DND-41 (cell line): ENCODE results near the gene CLDN10.
"Not testable (repeated sequence)": the region's sequence is repeated elsewhere in the genome, so short reads cannot be mapped to it uniquely, and the experiment has no call there.

Experiments used
- ATAC-seq: fragments of 200-7000 bp; cut with Tn5 transposase; 3 replicates; pipeline ENCODE4 v1.9.1; 2021; ENCODE audit warnings: low read depth; ENCODE audit not compliant: insufficient read depth
- DNase-seq: peaks from one replicate; pipeline ENCODE4 v3.0.0-alpha.2; 2020
- H2AFZ ChIP-seq: 2 replicates; pipeline ENCODE4 v1.6.0; 2012; ENCODE audit warnings: low read depth, low read length
- H3K27ac ChIP-seq: 2 replicates; pipeline ENCODE4 v1.5.1; 2012; ENCODE audit warnings: low read length, inconsistent platforms
- H3K27me3 ChIP-seq: fragments of 200-600 bp; sonication (generic); 2 replicates; pipeline ENCODE4 v1.6.0; 2012; ENCODE audit warnings: low read length, mild to moderate bottlenecking, inconsistent platforms; ENCODE audit not compliant: insufficient read depth, poor library complexity
- H3K36me3 ChIP-seq: 2 replicates; pipeline ENCODE4 v1.5.1; 2012; ENCODE audit warnings: low read length, inconsistent platforms; ENCODE audit not compliant: insufficient read depth
- H3K4me1 ChIP-seq: 2 replicates; pipeline ENCODE4 v1.5.1; 2012; ENCODE audit warnings: mild to moderate bottlenecking, low read length; ENCODE audit not compliant: insufficient read depth
- H3K4me2 ChIP-seq: 2 replicates; pipeline ENCODE4 v1.6.0; 2012; ENCODE audit warnings: mild to moderate bottlenecking, moderate library complexity, low read length, inconsistent platforms; ENCODE audit not compliant: insufficient read depth
- H3K4me3 ChIP-seq, 2 experiments: fragments of 200-600 bp in 1 of 2; shearing (Covaris generic) in 1 of 2; 2 replicates each; pipeline ENCODE4 v1.5.1; 2012 to 2016; ENCODE audit warnings: inconsistent platforms in 2 of 2, low read length in 2 of 2, mild to moderate bottlenecking in 2 of 2, low read depth in 1 of 2, moderate library complexity in 1 of 2
- H3K79me2 ChIP-seq: 2 replicates; pipeline ENCODE4 v1.6.0; 2012; ENCODE audit warnings: low read length, inconsistent platforms; ENCODE audit not compliant: insufficient read depth
- H3K9ac ChIP-seq: 2 replicates; pipeline ENCODE4 v1.6.0; 2012; ENCODE audit warnings: low read depth, mild to moderate bottlenecking, inconsistent platforms, low read length, moderate library complexity
- H3K9me3 ChIP-seq: 2 replicates; pipeline ENCODE4 v1.5.1; 2012; ENCODE audit warnings: low read length, moderate library complexity, mild to moderate bottlenecking, inconsistent platforms; ENCODE audit not compliant: insufficient read depth, severe bottlenecking
- H4K20me1 ChIP-seq: 2 replicates; pipeline ENCODE4 v1.6.0; 2012; ENCODE audit warnings: low read length; ENCODE audit not compliant: insufficient read depth
- CTCF ChIP-seq: IDR thresholded peaks from 2 replicates; pipeline ENCODE4 v1.5.1; 2012; ENCODE audit warnings: borderline replicate concordance, low read length, moderate library complexity, mild to moderate bottlenecking; ENCODE audit not compliant: poor library complexity, severe bottlenecking; ENCODE audit errors: extremely low read depth
- EZH2 ChIP-seq: IDR thresholded peaks from 3 replicates; pipeline ENCODE4 v1.6.1; 2012; ENCODE audit warnings: borderline replicate concordance, low read depth, mild to moderate bottlenecking, moderate library complexity, low read length, inconsistent platforms; ENCODE audit not compliant: severe bottlenecking

The CLDN10 gene

GRCh38 chr13:95559100-95559499 lies 6.6 kb downstream of the CLDN10 start:
- Histone ChIP-seq H3K36me3 (no peaks in the 10 kb centered on the region), H3K4me2 (no peak overlapping the region), H3K9ac (no peak overlapping the region), H4K20me1 (no peaks in the 10 kb centered on the region), H3K4me3 (no peak overlapping the region), H3K4me1 (no peaks in the 10 kb centered on the region), H3K27ac (no peak overlapping the region), H3K79me2 (no peaks in the 10 kb centered on the region), H3K9me3 (no peaks in the 10 kb centered on the region), H2AFZ (no peak overlapping the region), H3K27me3 (no peaks in the 10 kb centered on the region)
- ATAC-seq (no peak), DNase-seq (no peak)
- no peak for TF ChIP-seq EZH2
- TF ChIP-seq CTCF = no peak

GRCh38 chr13:95560387-95560786 lies 7.9 kb downstream of the CLDN10 start:
- no peak overlapping the region for H3K27ac ChIP-seq
- TF ChIP-seq CTCF (no peak), EZH2 (no peak)
- no peaks in the 10 kb centered on the region for H4K20me1 ChIP-seq
- H3K9me3 ChIP-seq = no peaks in the 10 kb centered on the region
- no peak overlapping the region for H3K4me3 ChIP-seq
- ATAC-seq = no peak
- H3K9ac ChIP-seq = no peak overlapping the region
- no peak for DNase-seq
- no peak overlapping the region for H2AFZ ChIP-seq
- H3K4me1 ChIP-seq = no peaks in the 10 kb centered on the region
- no peaks in the 10 kb centered on the region for H3K79me2 ChIP-seq
- no peak overlapping the region for H3K4me2 ChIP-seq
- no peaks in the 10 kb centered on the region for H3K36me3 ChIP-seq
- H3K27me3 ChIP-seq = no peaks in the 10 kb centered on the region

- no peak overlapping the region for H3K9ac ChIP-seq
- H3K4me1 ChIP-seq = no peaks in the 10 kb centered on the region
- H3K79me2 ChIP-seq = no peaks in the 10 kb centered on the region
- DNase-seq = no peak
- no peaks in the 10 kb centered on the region for H3K9me3 ChIP-seq
- no peak overlapping the region for H2AFZ ChIP-seq
- H3K27ac ChIP-seq = no peak overlapping the region
- H3K4me3 ChIP-seq = no peak overlapping the region
- no peaks in the 10 kb centered on the region for H4K20me1 ChIP-seq
- H3K36me3 ChIP-seq = no peaks in the 10 kb centered on the region
- no peak overlapping the region for H3K4me2 ChIP-seq
- no peak for TF ChIP-seq CTCF
- no peak for TF ChIP-seq EZH2
- no peaks in the 10 kb centered on the region for H3K27me3 ChIP-seq
- ATAC-seq = no peak
Measured at GRCh38 chr13:95564091-95564490, 11.6 kb downstream of the CLDN10 start.

- H4K20me1 ChIP-seq = no peaks in the 10 kb centered on the region
- H3K4me3 ChIP-seq = no peak overlapping the region
- no peaks in the 10 kb centered on the region for H3K9me3 ChIP-seq
- no peaks in the 10 kb centered on the region for H3K27me3 ChIP-seq
- DNase-seq (no peak), ATAC-seq (no peak)
- TF ChIP-seq CTCF = no peak
- no peak for TF ChIP-seq EZH2
- no peak overlapping the region for H3K27ac ChIP-seq
- H3K4me1 ChIP-seq = no peaks in the 10 kb centered on the region
- H3K79me2 ChIP-seq = no peaks in the 10 kb centered on the region
- H2AFZ ChIP-seq = no peak overlapping the region
- no peak overlapping the region for H3K4me2 ChIP-seq
- H3K36me3 ChIP-seq = no peaks in the 10 kb centered on the region
- H3K9ac ChIP-seq = no peak overlapping the region
Measured at GRCh38 chr13:95564733-95565291, 12.3 kb downstream of the CLDN10 start.

DNA sequence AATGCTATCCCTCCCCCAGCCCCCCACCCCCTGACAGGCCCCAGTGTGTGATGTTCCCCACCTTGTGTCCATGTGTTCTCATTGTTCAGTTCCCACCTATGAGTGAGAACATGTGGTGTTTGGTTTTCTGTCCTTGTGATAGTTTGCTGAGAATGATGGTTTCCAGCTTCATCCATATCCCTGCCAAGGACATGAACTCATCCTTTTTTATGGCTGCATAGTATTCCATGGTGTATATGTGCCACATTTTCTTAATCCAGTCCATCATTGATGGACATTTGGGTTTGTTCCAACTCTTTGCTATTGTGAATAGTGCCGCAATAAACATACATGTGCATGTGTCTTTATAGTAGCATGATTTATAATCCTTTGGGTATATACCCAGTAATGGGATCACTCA lies 13.2 kb downstream of the CLDN10 start:
- H3K4me2 ChIP-seq, H3K27me3 ChIP-seq, H3K27ac ChIP-seq, H3K79me2 ChIP-seq, H3K9me3 ChIP-seq, H2AFZ ChIP-seq, H4K20me1 ChIP-seq, ATAC-seq, H3K9ac ChIP-seq, H3K4me3 ChIP-seq, H3K4me1 ChIP-seq, DNase-seq, H3K36me3 ChIP-seq: not testable (repeated sequence)
